Muscle layer of duodenum (tissue), 2 donors: ENCODE results near the gene FKRP.

Experiments used
- H3K27ac ChIP-seq: one replicate; pipeline ENCODE4 v1.7.0; 2013; ENCODE audit warnings: mild to moderate bottlenecking, low read length
- H3K27me3 ChIP-seq: one replicate; pipeline ENCODE4 v1.7.0; 2013; ENCODE audit warnings: low read depth, mild to moderate bottlenecking, control low read depth, low read length
- H3K36me3 ChIP-seq, 2 donors: one replicate each; pipeline ENCODE4 v1.7.0; 2013; ENCODE audit warnings: low read length in 2 of 2, control low read depth in 1 of 2, mild to moderate bottlenecking in 1 of 2; ENCODE audit not compliant: insufficient read depth in 2 of 2, control insufficient read depth in 1 of 2
- H3K4me1 ChIP-seq, 2 donors: one replicate each; pipeline ENCODE4 v1.7.0; 2013; ENCODE audit warnings: low read length in 2 of 2, mild to moderate bottlenecking in 2 of 2, control low read depth in 1 of 2, moderate library complexity in 1 of 2; ENCODE audit not compliant: insufficient read depth in 2 of 2, control insufficient read depth in 1 of 2
- H3K4me3 ChIP-seq, 2 donors: one replicate each; pipeline ENCODE4 v1.7.0; 2013; ENCODE audit warnings: low read length in 2 of 2, low read depth in 1 of 2, mild to moderate bottlenecking in 1 of 2
- H3K9me3 ChIP-seq, 2 donors: one replicate each; pipeline ENCODE4 v1.7.0; 2013; ENCODE audit warnings: low read length in 2 of 2, control low read depth in 1 of 2, mild to moderate bottlenecking in 1 of 2; ENCODE audit not compliant: control insufficient read depth in 1 of 2
- donor health status: healthy.

FKRP gene

DNA sequence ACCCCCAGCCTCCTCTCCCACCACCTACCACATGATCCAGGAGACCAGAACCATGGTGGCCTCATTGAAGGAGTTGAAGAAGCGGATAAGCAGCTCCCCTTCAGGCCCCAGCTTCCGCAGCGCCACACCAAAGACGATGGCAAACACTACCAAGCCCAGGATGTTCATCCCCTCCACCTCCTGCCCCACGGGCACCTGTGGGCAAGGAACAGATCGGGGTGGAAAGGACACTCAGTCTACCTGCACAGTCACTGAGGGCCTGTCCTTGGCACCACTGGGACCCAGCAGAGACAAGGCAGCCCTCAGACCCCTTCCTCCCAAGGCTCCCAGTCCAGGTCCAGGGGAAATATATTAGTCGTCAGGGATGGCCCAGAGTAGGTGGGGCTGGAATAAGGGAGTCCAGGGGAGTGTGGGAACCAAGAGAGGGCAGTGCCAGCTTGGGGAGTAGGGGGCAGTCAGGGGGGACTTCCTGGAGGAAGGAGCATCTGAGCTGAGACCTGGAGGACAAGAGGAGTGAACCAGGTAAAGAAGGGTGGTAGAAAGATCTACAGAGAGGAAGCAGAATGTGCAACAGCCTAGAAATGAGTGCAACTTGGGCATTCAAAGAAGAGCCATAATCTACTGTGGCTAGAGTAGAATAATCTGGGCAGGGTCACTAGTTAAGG is 36.6 kb downstream of the FKRP start:
- H3K4me3 ChIP-seq: no peak overlapping the region
- H3K9me3 ChIP-seq: no peaks in the 10 kb centered on the region
- H3K27ac ChIP-seq: no peak overlapping the region
- H3K4me1 ChIP-seq: peaks cover 9 to 24% of the 10 kb centered on the region in 2 donors
- H3K36me3 ChIP-seq: peaks cover 8% of the 10 kb centered on the region in 2 donors
- H3K27me3 ChIP-seq: no peaks in the 10 kb centered on the region

DNA sequence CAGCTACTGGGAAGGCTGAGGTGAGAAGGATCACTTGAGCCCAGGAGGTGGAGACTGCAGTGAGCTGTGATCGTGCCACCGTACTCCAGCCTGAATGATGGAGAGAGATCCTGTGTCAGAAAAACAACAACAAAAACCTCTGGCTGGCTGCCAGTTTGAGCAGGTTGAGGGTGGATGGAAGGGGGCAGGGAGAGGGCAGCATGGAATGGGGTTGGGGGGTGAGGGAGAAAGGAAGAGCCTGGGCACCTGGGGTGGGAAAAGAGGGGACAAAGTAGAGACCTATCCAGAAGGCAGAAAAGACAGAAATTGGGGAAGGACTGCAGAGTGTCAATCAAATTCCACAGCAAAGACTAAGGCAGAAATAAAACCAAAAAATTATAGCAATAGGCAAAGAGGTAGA is 37.8 kb downstream of the FKRP start:
- H3K27me3 ChIP-seq: no peaks in the 10 kb centered on the region
- no peaks in the 10 kb centered on the region for H3K9me3 ChIP-seq
- peaks cover 9 to 24% of the 10 kb centered on the region in 2 donors for H3K4me1 ChIP-seq
- H3K27ac ChIP-seq: no peak overlapping the region
- no peak overlapping the region for H3K4me3 ChIP-seq
- H3K36me3 ChIP-seq: peaks cover 3 to 8% of the 10 kb centered on the region in 2 donors

DNA sequence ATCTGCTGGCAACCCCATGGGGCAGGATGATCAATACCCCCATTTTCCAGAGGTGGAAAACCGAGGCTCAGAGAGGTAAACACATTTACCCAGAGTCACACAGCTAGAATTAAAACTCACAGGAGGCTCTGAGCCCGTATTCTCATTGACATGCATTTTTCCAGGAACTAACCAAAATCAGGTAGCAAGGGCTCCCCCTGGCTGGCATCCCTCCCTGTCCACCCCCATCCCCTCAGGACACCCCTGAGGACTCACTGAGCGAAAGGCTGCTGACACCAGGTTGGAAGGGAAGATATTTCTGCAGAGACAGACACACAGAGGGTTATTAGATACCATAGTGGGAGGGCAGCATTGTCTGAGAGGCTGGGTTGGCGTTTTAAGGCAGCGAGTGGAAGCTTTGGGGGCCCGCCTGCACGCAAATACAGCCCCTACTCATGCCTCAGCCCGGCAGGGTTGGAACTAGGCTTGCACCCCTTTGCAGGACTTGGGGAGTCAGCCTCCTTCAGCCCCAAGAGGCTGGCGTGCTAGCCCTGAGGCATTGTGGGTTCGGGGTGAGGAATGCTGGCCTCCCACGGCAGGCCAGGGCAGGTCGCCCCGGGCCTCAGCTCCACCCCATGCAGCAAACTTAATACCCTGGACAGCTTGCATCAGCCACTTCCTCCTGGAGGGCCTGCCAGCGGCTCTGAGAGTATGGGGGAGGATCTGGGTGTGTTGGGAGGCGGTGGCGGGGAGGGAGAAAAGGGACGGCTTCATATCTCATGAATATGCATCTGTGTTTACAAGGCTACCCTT is 38.6 kb downstream of the FKRP start:
- peak overlapping the region; percentile 44 to 79 for H3K4me3 ChIP-seq
- no peaks in the 10 kb centered on the region for H3K9me3 ChIP-seq
- H3K4me1 ChIP-seq: peaks cover 9 to 24% of the 10 kb centered on the region in 2 donors
- peaks cover 3 to 8% of the 10 kb centered on the region in 2 donors for H3K36me3 ChIP-seq
- H3K27me3 ChIP-seq: no peaks in the 10 kb centered on the region
- peak overlapping the region; percentile 60 for H3K27ac ChIP-seq

DNA sequence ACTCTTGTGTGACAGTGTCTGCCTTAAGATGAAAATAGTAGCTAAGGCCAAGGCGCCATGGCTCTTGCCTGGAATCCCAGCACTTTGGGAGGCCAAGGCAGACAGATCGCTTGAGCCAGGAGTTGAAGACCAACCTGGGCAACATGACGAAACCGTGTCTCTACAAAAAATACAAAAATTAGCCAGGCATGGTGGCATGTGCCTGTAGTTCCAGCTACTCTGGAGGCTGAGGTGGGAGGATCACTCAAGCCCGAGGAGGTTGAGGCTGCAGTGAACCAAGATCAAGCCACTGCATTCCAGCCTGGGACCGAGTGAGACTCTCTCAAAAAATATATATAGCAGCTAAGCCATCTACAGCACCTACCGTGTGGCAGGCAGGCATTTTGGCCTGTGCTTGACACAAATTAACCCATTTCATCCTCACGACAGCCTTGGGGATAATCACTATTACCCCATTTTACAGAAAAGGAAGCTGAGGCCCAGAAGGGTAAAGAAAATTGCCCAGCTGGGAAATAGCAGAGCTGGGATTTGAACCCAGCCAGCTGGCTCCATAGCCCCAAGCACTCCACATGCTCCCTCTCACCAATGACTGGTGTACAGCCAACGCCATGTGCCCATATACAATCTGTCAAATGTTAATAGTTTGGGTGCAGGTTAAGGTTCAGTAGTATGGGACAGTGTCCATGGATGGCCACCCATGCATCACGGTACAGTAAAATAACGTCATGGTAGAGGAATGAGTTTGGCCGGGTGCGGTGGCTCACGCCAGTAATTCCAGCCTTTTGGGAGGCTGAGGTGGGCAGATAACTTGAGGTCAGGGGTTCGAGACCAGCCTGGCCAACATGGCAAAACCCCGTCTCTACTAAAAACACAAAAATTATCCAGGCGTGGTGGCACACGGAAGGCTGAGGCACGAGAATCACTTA is 39.5 kb downstream of the FKRP start:
- no peaks in the 10 kb centered on the region for H3K9me3 ChIP-seq
- H3K36me3 ChIP-seq: peaks cover 3 to 8% of the 10 kb centered on the region in 2 donors
- H3K4me3 ChIP-seq: peak overlapping the region; percentile 79
- H3K27me3 ChIP-seq: no peaks in the 10 kb centered on the region
- peaks cover 9 to 24% of the 10 kb centered on the region in 2 donors for H3K4me1 ChIP-seq
- H3K27ac ChIP-seq: peak overlapping the region; percentile 94

DNA sequence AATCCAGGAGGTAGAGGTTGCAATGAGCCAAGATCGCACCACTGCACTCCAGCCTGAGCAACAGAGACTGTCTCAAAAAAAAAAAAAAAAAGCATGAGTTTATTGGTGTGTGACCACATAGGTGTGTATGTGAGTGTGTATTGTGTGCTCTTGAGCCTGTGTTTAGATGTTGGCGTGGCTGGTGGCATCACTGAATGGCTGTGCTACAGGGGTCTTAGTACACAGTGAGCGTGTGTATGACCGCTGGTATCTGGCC is 40.1 kb downstream of the FKRP start:
- peak overlapping the region; percentile 94 for H3K27ac ChIP-seq
- H3K4me3 ChIP-seq: peak overlapping the region; percentile 79
- H3K36me3 ChIP-seq: peaks cover 3 to 8% of the 10 kb centered on the region in 2 donors
- H3K4me1 ChIP-seq: peaks cover 9 to 24% of the 10 kb centered on the region in 2 donors
- H3K27me3 ChIP-seq: no peaks in the 10 kb centered on the region
- H3K9me3 ChIP-seq: no peaks in the 10 kb centered on the region

DNA sequence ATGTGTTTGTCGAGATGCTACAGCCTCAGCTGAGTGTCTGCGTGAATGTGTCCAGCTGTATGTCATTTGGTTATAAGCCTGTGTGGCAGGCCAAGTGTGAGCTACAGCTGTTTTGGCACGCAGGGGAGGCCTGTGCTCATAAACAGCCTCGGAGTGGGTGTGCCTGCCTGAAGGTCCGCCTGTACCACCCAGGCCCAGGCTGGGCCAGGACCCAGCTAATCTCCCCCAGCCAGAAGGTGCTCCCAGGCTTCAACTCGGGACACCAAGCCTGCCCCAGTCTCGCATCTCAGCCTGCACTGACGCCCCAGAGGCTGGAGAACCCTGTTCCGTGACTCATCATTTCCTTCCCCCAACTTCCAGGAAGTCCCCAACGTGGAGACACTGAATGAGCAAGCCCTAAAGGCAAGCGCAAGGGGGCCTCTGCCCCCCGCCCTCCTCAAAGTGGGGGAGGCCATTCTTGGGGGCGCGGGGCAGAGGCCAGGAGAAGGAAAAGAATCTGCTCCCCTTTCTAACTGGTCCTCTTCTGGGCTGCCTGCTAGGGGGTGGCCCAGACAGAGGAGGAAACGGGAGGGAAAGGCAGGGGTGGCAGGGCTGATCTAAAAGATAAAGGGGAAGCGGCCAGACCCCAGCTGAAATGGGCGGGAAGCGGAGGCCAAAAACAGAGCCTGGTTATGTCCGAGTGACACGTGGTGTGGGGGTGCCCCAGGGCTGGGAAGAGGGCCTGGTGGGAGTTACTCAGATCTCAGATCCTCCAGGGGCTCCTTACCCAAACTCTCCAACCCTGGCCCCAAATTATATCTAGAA is 40.6 kb downstream of the FKRP start:
- Histone ChIP-seq H3K4me3 (peak overlapping the region; percentile 79), H3K27me3 (no peaks in the 10 kb centered on the region), H3K27ac (peak overlapping the region; percentile 94), H3K9me3 (no peaks in the 10 kb centered on the region), H3K4me1 (peaks cover 9 to 24% of the 10 kb centered on the region in 2 donors), H3K36me3 (peaks cover 3 to 8% of the 10 kb centered on the region in 2 donors)

DNA sequence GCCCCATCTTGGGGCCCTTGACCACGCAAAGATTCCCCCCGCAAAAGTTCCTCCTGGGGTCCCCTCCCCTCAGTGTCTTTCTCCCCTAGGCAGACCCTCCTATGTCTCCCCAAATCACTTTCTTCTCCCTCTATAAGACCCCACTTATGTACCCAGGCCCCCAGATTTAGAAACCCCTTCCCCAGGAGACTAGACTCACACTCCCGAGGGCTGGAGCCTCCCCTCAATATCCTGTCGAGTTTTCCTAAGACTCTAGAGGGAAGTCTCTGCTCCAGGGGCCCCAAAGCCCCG is 41.1 kb downstream of the FKRP start:
- Histone ChIP-seq H3K27me3 (no peaks in the 10 kb centered on the region), H3K27ac (peak overlapping the region; percentile 94), H3K4me3 (peak overlapping the region; percentile 79), H3K4me1 (peaks cover 9 to 24% of the 10 kb centered on the region in 2 donors), H3K36me3 (peaks cover 3 to 8% of the 10 kb centered on the region in 2 donors), H3K9me3 (no peaks in the 10 kb centered on the region)

DNA sequence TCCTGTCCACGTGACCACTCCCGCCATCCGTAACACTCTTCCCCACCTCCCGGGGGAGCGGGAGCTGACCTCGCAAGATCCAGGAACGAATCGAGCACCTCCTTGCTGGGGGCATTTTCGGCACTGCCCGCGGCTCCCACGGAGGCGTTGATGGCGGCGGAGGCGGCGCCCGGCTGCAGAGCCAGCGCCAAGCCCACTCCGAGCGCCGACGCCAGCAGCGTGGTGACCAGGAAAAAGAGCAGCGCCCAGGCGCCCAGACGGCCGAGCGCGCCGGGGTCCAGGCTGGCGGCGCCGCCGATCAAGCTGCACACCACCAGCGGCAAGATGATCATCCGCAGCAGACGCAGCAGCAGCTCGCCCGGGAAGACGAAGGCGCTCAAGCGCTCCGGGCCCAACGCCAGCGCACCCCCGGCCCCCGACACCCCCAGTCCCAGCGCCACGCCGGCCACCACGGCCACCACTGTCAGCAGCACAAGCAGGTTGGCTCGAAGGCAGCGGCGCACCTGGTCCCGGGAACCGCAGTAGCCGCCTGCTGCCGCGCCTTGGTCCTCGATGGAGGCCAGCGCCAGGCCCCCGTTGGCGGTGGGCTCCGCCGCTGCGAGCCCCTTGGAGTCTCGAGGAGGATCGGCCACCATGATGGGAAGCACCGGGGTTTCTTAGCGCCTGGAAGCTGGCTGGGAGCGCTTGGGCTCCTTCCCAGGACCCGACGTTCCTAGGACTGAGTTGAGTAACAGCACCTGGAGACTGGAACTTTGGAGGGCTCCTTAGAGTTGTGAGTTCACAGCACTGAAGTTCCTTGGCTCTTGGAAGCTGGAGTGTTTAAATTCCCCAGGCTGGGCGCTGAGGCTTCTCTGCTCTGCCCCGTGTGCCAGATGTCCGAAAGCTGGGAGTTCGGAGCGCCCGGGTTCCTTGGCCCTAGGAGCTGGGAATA is 41.7 kb downstream of the FKRP start:
- H3K27ac ChIP-seq: peak overlapping the region; percentile 94

DNA sequence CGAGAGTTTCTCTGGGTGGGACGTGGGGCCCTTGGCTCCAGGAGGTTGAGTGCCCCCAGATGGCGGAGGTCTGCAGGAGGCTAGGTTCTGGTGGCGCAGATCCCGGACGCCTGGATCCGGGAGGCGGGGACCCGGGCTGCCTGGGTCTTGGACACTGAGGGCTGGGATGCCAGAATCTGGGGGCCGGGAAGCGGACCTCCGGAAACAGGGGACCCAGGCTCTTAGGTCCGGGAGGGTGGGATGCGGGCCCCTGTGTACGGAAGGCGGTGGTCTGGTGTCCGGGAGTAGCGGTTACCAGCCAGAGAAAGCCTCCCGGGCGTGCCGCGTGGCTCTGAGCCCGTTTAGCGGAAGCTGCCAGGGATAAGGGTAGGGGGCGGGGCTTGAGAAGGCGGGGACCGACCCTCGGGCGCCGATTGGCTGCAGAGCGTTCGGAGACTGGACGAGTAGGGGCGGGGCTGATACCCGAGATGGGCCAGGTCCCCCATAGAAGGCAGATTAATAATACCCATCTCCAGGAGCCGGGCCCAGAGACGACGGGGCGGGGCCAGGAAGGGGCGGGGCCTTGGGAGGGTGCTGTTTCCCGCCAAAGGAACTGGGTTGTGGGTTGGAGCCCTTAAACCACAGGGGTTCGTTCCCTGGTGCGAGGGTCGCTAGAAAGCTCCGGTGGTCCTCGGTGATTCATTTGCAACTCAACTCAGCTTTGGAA is 42.6 kb downstream of the FKRP start, which contains the start of gene SLC1A5:
Gene SLC1A5, minus strand, starts transcription at position 333 of the 706 bp plus-strand sequence. CDS start 629 bp downstream, outside the sequence.
- Histone ChIP-seq H3K4me1 (peaks cover 9 to 24% of the 10 kb centered on the region in 2 donors), H3K36me3 (peaks cover 0 to 2% of the 10 kb centered on the region in 2 donors), H3K4me3 (peak within 1 kb of the TSS; percentile 79)

More for the DNA sequence above, 41.7 kb downstream of the FKRP start:
- Histone ChIP-seq H3K36me3 (peaks cover 3 to 5% of the 10 kb centered on the region in 2 donors), H3K27me3 (no peaks in the 10 kb centered on the region), H3K4me1 (peaks cover 9 to 24% of the 10 kb centered on the region in 2 donors), H3K4me3 (peak overlapping the region; percentile 79), H3K9me3 (no peaks in the 10 kb centered on the region)

More for the DNA sequence above, 42.6 kb downstream of the FKRP start, which contains the start of gene SLC1A5:
- H3K27me3 ChIP-seq: no peaks in the 10 kb centered on the region
- peak within 1 kb of the TSS; percentile 67 for H3K27ac ChIP-seq
- H3K9me3 ChIP-seq: no peaks in the 10 kb centered on the region
